ENCODE data around the gene MAST4.

DNA sequence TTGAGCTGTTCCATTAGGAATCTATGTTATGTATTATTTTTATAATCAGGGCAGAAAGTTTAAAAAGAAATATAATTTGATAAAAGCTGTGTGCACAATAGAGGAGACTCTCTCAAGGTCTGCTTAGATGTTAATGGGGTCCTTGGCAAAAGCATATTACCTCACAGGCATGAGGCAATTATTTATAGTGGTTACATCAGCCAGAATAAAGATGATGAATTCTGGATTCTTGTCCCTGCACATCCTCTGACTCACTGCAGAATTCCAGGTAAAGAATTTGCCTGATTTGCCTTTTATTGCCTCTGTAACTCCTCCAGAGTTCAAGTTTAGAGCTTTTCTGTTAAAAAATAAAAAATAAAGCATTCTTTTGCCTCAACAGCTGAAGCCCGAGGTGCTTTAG is 253.6 kb downstream of the MAST4 start:
- TF ChIP-seq POLR2A (IDR thresholded peaks at IDR 0.05; ENCODE audit: low read depth, low read length) (no peak), TAF1 (IDR thresholded peaks at IDR 0.05; ENCODE audit: borderline replicate concordance, low read depth, low read length) (no peak), POLR2AphosphoS5 (IDR thresholded peaks at IDR 0.05; ENCODE audit: low read depth, low read length) (no peak)

All from GM12892 (cell line).